GM18951 (cell line): Measurements from ENCODE around the gene VPS26B.
"Not testable (repeated sequence)": the region's sequence is repeated elsewhere in the genome, so short reads cannot be mapped to it uniquely, and the experiment has no call there.

Experiments
- POLR2A ChIP-seq: IDR thresholded peaks from 4 replicates; pipeline ENCODE4 v1.6.1; 2011; ENCODE audit warnings: mild to moderate bottlenecking; ENCODE audit not compliant: insufficient read length, insufficient read depth; ENCODE audit errors: extremely low read depth
- in situ Hi-C: fragments of 300-500 bp; cut with MboI; formaldehyde crosslinking; loops from one replicate; pipeline ENCODE4 v1.12.0; 2022; ENCODE audit warnings: low sequenced_read_pairs, mixed read lengths, inconsistent platforms; ENCODE audit not compliant: unreplicated experiment

VPS26B gene

DNA sequence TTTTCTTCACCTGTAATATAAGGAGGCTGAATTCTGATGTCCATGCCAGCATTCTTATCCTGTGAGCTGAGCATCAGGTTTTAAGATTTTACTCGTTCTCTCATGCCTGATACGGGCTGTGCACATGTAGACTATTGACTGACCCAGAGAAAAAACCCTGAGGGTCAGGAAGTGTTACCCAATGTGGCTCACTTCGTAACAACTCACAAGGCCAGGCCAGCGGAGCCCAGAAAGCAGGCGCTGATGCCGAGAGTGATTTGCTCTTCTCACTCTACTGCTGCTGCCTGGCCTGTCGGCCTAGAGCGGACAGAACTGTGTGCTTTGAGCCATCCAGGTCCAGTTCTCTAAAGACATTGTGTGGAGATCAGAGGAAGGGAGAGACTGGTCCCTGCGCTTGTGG is 17.9 kb downstream of the VPS26B start:
- TF ChIP-seq POLR2A: no peak
- in situ Hi-C loops: no loop called here

DNA sequence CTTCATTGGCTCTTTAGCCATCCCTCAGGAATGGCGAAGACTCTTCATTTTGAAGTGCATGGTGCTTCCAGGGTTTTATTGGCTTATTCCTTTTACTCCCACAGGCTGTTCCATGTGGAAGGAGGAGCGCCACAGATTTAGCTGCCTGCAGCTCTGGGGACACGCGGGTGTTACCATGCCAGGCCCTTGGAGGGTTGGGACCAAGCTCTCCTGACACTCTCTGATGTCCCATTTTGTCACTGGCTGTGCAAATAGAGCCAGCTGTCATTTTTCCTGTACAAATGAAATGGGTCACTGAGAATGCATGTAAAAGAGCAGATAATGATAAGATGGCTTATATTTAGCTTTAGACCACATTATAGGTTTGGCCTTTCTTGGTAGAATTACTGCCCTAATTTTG is 19.4 kb downstream of the VPS26B start:
- no peak for TF ChIP-seq POLR2A
- in situ Hi-C loops: no loop called here

DNA sequence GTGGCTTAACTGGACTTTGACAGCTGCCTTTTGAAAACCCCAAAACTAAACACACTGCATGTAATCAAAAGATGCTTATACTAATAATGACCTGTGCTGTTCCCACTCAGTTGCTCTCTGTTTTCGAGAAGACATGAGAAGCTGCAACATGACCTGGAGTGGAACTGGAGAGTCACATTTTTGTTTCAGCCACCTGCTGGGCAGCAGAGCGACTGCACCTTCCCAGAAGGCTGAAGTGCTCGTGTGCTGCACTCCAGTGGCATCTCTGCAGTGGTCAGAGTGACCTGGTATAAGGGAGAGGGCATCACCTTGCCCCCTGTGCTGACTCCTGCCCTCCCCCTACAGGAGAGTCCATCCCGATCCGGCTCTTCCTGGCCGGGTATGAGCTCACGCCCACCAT is 20.1 kb downstream of the VPS26B start:
- TF ChIP-seq POLR2A: no peak
- in situ Hi-C loops: no loop called here

DNA sequence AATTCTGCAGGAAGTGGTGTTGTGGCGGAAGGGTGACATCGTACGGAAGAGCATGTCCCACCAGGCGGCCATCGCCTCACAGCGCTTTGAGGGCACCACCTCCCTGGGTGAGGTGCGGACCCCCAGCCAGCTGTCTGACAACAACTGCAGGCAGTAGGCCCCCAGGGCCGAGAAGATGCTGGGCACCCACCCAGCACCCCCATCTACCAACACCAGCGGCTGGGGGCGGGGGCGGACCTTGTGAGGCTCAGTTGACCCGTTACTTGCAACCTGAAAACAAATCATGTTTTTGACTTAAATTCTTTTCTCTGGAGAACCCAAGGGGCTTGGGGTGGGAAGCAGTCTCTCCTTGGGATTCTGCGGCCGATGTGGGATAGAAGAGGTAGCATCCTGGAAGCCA is 21.0 kb downstream of the VPS26B start:
- TF ChIP-seq POLR2A: no peak
- in situ Hi-C loops: no loop called here

DNA sequence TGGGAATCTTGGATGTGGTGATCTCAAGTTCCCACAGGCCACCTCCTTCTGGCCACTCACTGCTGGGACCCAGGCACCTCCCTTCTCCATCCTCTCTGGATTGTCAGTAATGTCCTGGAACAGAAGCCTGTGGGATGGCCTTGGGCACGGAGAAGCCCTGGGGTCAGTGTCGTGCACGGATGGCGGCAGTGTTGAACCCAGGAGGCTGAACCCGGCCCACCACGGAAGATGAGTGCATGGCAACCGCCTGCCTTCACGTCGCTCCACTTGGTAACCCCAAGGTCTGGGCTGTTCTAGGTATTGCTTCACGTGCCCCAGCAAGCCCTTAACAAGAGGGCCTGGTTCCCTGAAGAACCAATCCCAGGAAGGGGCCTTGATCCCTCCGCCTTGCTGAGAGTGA is 21.6 kb downstream of the VPS26B start:
- no peak for TF ChIP-seq POLR2A
- in situ Hi-C loops: no loop called here

DNA sequence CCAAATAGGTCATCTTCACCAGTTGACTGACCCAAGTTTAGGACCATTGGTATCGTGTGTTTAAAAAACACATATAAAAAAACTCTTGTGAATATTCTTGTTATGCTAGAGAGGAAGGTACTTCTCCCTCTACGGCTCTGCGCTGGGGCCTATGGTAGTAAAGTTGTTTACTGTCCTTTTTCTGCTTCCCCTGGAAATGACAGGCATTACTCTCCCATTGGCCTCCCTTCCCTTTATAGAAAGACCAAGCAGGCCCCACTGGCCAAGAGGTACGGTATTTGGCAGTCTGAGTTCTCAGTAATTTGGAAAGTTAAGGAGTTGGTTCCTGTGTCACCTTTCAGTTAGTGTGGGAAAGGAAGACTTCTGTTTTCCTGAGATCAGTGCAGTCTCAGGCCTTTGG is 22.2 kb downstream of the VPS26B start:
- in situ Hi-C loops: no loop called here
- no peak for TF ChIP-seq POLR2A

GRCh38 chr11:134248910-134249480 is 24.5 kb downstream of the VPS26B start:
- in situ Hi-C loops: no loop called here
- no peak for TF ChIP-seq POLR2A

DNA sequence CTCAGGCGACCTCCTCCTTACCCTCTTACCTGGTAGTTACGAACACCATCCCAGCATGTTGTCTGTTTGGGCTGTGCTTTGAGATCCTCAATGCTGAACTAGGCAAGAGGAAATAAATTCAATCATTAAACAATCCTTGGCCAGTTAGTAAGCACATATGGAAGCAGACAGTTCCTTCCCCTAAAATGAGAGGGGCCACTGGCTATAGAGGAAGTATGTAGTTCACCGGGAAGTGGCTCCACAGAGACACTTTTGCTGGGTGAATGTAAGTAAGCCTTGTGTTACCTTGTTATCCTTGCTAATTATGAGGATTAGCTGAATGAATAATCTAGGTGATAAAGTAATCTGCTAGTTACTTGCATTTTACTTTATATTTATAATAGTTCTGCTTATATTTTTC is 25.8 kb downstream of the VPS26B start:
- TF ChIP-seq POLR2A: no peak
- in situ Hi-C loops: no loop called here

GRCh38 chr11:134250675-134251074 is 26.2 kb downstream of the VPS26B start:
- in situ Hi-C loops: no loop called here
- no peak for TF ChIP-seq POLR2A

DNA sequence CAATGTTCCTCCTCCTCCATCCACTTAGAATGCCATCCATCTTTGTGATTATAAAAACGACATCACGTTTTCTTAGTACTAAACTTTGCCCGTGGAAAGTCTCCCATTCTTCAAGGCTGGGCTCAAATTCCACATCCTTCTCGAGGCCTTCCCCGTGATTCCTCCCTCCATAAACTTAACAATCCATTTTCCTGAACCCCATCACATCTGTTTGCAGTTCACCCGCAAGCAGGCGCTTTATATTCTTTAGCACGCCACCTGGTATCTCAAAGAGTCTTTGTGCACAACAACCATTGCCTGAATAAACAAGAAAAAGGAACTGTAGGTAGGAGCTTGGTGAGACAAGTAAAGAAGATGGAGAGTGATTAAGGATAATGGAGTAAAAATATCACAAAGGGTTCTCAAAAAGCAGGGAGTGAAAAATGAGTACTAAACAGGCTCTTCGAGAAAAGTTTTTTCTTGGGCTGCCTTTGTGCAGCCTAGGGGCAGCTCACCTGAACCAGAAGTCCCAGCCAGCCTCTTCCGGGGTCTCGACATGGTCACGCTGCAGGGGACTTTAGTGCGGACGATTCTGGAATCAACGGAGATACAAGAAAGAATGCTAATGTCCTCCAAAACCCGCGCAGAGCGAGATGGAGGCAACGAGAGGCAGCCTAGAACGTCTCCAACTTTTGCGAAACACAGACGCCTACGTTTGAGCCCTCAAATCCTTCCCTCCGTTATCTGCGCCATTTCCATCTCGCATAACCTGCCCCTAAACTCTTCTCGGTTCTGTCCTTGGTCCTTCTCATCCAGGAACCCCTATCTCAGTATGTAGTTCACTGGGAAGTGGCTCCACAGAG is 28.1 kb downstream of the VPS26B start:
- TF ChIP-seq POLR2A: no peak
- in situ Hi-C loops: no loop called here

DNA sequence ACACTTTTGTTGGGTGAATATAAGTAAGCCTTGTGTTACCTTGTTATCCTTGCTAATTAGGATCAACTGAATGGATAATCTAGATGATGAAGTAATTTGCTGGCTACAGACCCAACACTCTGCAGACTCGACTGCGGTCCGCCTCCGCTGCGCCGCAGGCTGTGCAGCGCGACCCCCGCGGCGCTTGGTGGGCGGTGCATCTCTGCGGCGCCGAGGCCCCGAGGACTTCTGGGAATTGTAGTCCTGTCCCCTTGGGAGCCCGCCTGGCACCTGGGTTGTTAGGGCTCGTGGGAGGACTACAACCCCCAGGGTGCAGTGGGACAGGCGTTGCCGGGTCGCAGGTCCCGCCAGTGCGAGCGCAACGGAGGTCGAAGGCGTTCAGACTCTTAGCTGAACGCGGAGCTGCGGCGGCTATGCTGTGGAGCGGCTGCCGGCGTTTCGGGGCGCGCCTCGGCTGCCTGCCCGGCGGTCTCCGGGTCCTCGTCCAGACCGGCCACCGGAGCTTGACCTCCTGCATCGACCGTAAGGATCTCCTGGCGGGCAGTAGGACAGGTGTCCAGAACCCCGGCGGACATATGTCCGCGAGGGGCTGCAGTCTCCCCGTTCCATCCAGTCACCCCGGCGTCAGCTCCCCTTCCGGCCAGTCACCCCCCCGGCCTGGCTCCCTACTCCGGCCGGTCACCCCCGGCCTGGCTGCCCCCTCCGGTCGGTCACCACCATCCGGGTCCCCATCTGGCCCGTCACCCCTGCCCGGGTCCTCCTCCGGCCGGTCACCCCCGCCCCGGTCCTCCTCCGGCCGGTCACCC is 28.9 kb downstream of the VPS26B start, which contains the start of the genes ACAD8 and THYN1:
Gene ACAD8, plus strand, starts transcription at position 381 of the 806 bp plus-strand sequence. Its CDS starts 33 bp downstream, at position 414.
Gene THYN1, minus strand, starts transcription at position 165 of the 806 bp plus-strand sequence. CDS start 470 bp downstream, outside the sequence.
- in situ Hi-C loops: no loop called here
- TF ChIP-seq POLR2A: peak; percentile 88

DNA sequence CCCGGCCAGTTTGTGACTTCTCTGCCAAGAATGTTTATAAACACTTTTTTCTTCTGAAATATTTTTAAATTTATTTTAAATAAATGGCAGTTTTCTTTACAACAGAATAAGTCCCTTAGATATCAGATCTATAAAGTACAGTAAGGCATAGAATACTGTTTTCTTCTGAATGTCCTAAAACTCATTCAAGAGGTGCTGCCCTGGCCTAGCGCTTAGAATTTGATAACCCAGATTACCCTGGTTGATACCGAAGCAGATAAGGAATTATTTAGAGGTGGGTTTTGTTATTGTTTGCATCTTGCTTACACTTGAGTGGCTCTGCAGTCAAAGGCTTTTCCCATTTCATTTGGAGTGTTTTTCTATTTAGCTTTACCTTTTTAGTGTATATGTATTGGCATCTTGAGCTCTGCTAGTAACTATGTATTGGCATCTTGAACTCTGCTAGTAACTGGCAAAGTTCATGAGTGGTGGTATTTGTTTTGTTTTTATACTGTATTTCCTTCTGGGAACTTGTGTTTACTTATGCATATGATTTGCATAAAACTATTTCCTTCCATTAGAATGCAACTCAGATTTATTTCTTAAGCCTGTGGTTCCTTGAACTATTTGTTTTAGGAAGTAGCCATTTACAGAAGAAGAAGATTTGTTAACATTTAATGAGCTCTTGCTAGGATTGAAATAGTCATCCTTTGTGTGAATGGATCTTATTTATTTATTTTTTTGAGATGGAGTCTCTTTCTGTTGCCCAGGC is 30.1 kb downstream of the VPS26B start:
- TF ChIP-seq POLR2A: no peak
- in situ Hi-C loops: no loop called here

- in situ Hi-C loops: not testable (repeated sequence)
These were observed 30.7 kb downstream of the VPS26B start for GRCh38 chr11:134255184-134255561.
